ENCODE results near the gene MVB12B. TPM values are rescaled to one million over a fixed set of nuclear protein-coding genes. Genes with fewer than 3 reads are reported as not detected.

The MVB12B gene
- total and polyA plus RNA-seq, 2 donors (not counting 1 experiment from before 2014, with no cell fraction given) = 2.5 to 2.6 TPM

GRCh38 chr9:126360073-126360472, 33.4 kb downstream of the MVB12B start:
- no peaks in the 10 kb centered on the region for H3K4me1 ChIP-seq (ENCODE audit: control insufficient read depth, extremely low read depth, insufficient read depth, low read length)

DNA sequence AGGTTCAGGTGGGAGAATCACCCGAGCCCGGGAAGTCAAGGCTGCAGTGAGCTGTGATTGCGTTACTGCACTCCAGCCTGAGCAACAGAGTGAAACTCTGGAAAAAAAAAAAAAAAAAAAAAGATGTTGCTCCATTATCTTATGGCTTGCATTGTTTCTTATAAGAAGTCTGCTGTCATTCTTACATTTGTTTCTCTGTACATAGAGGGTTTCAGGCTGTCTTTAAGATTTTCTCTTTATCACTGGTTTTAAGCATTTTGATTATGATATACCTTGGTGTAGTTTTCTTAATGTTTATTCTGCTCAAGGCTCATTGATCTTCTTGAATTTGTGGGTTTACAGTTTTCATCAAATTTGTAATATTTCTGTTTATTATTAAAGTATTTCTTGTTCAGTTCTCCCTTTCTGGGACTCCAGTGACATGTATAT, 35.2 kb downstream of the MVB12B start:
- Histone ChIP-seq H3K9ac (ENCODE audit: insufficient read depth, low read length) (no peak overlapping the region), H2AFZ (ENCODE audit: low read length) (no peak overlapping the region), H3K4me2 (ENCODE audit: extremely low read depth, insufficient read depth, low read length) (no peak overlapping the region), H3K4me3 (replicated peaks in 1 of 4; ENCODE audit: control extremely low read depth in 1 of 4, insufficient read depth in 1 of 4, low read depth in 3 of 4, low read length in 4 of 4) (no peak overlapping the region), H3K36me3 (ENCODE audit: control insufficient read depth, insufficient read depth, low read length) (no peaks in the 10 kb centered on the region), H3K27me3 (ENCODE audit: control insufficient read depth, insufficient read depth, low read length) (no peaks in the 10 kb centered on the region), H4K20me1 (ENCODE audit: control insufficient read depth, extremely low read depth, insufficient read depth, low read length) (no peaks in the 10 kb centered on the region), H3K4me1 (ENCODE audit: control insufficient read depth, extremely low read depth, insufficient read depth, low read length) (no peaks in the 10 kb centered on the region), H3K27ac (ENCODE audit: insufficient read depth, low read length) (no peak overlapping the region), H3K79me2 (ENCODE audit: control insufficient read depth, insufficient read depth, low read length) (no peaks in the 10 kb centered on the region), H3K9me3 (ENCODE audit: control insufficient read depth, insufficient read depth, low read depth, low read length) (no peaks in the 10 kb centered on the region)
- DNase-seq (ENCODE audit: low read depth in 2 of 2) = peak in 1 of 2 donors; percentile 7
- TF ChIP-seq, protein P1, sequence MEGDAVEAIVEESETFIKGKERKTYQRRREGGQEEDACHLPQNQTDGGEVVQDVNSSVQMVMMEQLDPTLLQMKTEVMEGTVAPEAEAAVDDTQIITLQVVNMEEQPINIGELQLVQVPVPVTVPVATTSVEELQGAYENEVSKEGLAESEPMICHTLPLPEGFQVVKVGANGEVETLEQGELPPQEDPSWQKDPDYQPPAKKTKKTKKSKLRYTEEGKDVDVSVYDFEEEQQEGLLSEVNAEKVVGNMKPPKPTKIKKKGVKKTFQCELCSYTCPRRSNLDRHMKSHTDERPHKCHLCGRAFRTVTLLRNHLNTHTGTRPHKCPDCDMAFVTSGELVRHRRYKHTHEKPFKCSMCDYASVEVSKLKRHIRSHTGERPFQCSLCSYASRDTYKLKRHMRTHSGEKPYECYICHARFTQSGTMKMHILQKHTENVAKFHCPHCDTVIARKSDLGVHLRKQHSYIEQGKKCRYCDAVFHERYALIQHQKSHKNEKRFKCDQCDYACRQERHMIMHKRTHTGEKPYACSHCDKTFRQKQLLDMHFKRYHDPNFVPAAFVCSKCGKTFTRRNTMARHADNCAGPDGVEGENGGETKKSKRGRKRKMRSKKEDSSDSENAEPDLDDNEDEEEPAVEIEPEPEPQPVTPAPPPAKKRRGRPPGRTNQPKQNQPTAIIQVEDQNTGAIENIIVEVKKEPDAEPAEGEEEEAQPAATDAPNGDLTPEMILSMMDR (conservative IDR thresholded peaks at IDR 0.05 in 1 of 2, IDR thresholded peaks at IDR 0.05 in 1 of 2; ENCODE audit: low read depth in 1 of 2, low read length in 2 of 2) = no peak
- TF ChIP-seq EZH2 (IDR thresholded peaks at IDR 0.05; ENCODE audit: low read length, missing control alignments) = no peak

More at GRCh38 chr9:126360073-126360472, 33.4 kb downstream of the MVB12B start:
- Histone ChIP-seq H3K36me3 (ENCODE audit: control insufficient read depth, insufficient read depth, low read length) (no peaks in the 10 kb centered on the region), H3K9me3 (ENCODE audit: control insufficient read depth, insufficient read depth, low read depth, low read length) (no peaks in the 10 kb centered on the region), H3K79me2 (ENCODE audit: control insufficient read depth, insufficient read depth, low read length) (no peaks in the 10 kb centered on the region), H3K4me2 (ENCODE audit: extremely low read depth, insufficient read depth, low read length) (no peak overlapping the region), H3K4me3 (replicated peaks in 1 of 4; ENCODE audit: control extremely low read depth in 1 of 4, insufficient read depth in 1 of 4, low read depth in 3 of 4, low read length in 4 of 4) (no peak overlapping the region), H2AFZ (ENCODE audit: low read length) (no peak overlapping the region), H3K9ac (ENCODE audit: insufficient read depth, low read length) (no peak overlapping the region), H3K27ac (ENCODE audit: insufficient read depth, low read length) (no peak overlapping the region), H4K20me1 (ENCODE audit: control insufficient read depth, extremely low read depth, insufficient read depth, low read length) (no peaks in the 10 kb centered on the region), H3K27me3 (ENCODE audit: control insufficient read depth, insufficient read depth, low read length) (no peaks in the 10 kb centered on the region)
- no peak for DNase-seq (ENCODE audit: low read depth in 2 of 2)
- TF ChIP-seq EZH2 (IDR thresholded peaks at IDR 0.05; ENCODE audit: low read length, missing control alignments) = no peak
- TF ChIP-seq, protein P1 (conservative IDR thresholded peaks at IDR 0.05 in 1 of 2, IDR thresholded peaks at IDR 0.05 in 1 of 2; ENCODE audit: low read depth in 1 of 2, low read length in 2 of 2) = no peak

GRCh38 chr9:126363250-126363649, 36.6 kb downstream of the MVB12B start:
- H3K9ac ChIP-seq (ENCODE audit: insufficient read depth, low read length) = no peak overlapping the region

More at GRCh38 chr9:126363250-126363649, 36.6 kb downstream of the MVB12B start:
- Histone ChIP-seq H3K36me3 (ENCODE audit: control insufficient read depth, insufficient read depth, low read length) (no peaks in the 10 kb centered on the region), H3K27me3 (ENCODE audit: control insufficient read depth, insufficient read depth, low read length) (no peaks in the 10 kb centered on the region), H3K79me2 (ENCODE audit: control insufficient read depth, insufficient read depth, low read length) (no peaks in the 10 kb centered on the region), H3K4me1 (ENCODE audit: control insufficient read depth, extremely low read depth, insufficient read depth, low read length) (no peaks in the 10 kb centered on the region), H2AFZ (ENCODE audit: low read length) (no peak overlapping the region), H3K9me3 (ENCODE audit: control insufficient read depth, insufficient read depth, low read depth, low read length) (no peaks in the 10 kb centered on the region), H4K20me1 (ENCODE audit: control insufficient read depth, extremely low read depth, insufficient read depth, low read length) (no peaks in the 10 kb centered on the region), H3K4me2 (ENCODE audit: extremely low read depth, insufficient read depth, low read length) (no peak overlapping the region), H3K4me3 (replicated peaks in 1 of 4; ENCODE audit: control extremely low read depth in 1 of 4, insufficient read depth in 1 of 4, low read depth in 3 of 4, low read length in 4 of 4) (no peak overlapping the region), H3K27ac (ENCODE audit: insufficient read depth, low read length) (no peak overlapping the region)
- TF ChIP-seq, protein P1 (conservative IDR thresholded peaks at IDR 0.05 in 1 of 2, IDR thresholded peaks at IDR 0.05 in 1 of 2; ENCODE audit: low read depth in 1 of 2, low read length in 2 of 2) = no peak
- no peak for TF ChIP-seq EZH2 (IDR thresholded peaks at IDR 0.05; ENCODE audit: low read length, missing control alignments)
- no peak for DNase-seq (ENCODE audit: low read depth in 2 of 2)

Data from fibroblast of lung (primary cell).